Activated T-helper 2 cell treated with anti-CD3 and anti-CD28 coated beads, Interferon-gamma antibody, Interleukin-2, Interleukin-4, amounts not matched to agents 10 μg/mL and 5 μg/mL and 100 μg/mL, durations not matched to agents 14 hours and 24 hours and 36 hours (primary cell): ENCODE results near the gene RING1. TPM values are rescaled to one million over a fixed set of nuclear protein-coding genes. Genes with fewer than 3 reads are reported as not detected.
A peak's percentile ranks its signal among the peaks of the same experiment; 100 is the strongest.

Experiments
- DNase-seq: peaks from one replicate; pipeline ENCODE4 v3.0.0; 2021; ENCODE audit warnings: low spot score
- H3K27ac Mint-ChIP-seq: one replicate; pipeline ENCODE4 v1.8.0; 2021; ENCODE audit warnings: mixed read lengths
- H3K27me3 Mint-ChIP-seq: one replicate; pipeline ENCODE4 v1.8.0; 2021; ENCODE audit warnings: low read depth, mixed read lengths
- H3K36me3 Mint-ChIP-seq: one replicate; pipeline ENCODE4 v1.8.0; 2021; ENCODE audit warnings: low read depth, mixed read lengths
- H3K4me1 Mint-ChIP-seq: one replicate; pipeline ENCODE4 v1.8.0; 2021; ENCODE audit warnings: low read depth, mixed read lengths
- H3K4me3 Mint-ChIP-seq: one replicate; pipeline ENCODE4 v1.8.0; 2021; ENCODE audit warnings: low read depth, mild to moderate bottlenecking, moderate library complexity, mixed read lengths
- H3K9me3 Mint-ChIP-seq: one replicate; pipeline ENCODE4 v1.8.0; 2021; ENCODE audit warnings: mixed read lengths
- intact Hi-C: fragments of 100-400 bp; cut with micrococcal nuclease; formaldehyde crosslinking; loops from one replicate; pipeline ENCODE4 v1.15.1; 2023
- total RNA-seq: library from RNA; stranded (reverse); gene quantifications from 2 replicates; pipeline ENCODE4 v1.2.3, GENCODE V29; 2022

RING1 gene
- total RNA-seq, 1 donor from 2014 or later = 46.1 TPM

- intact Hi-C loops = loop anchor here (1.0 to 10.0 kb wide), 6 partner anchors 71 to 1007 kb away; partner anchors contain the start of genes GPSM3, PBX2, PHF1 and PSMB8
- peaks cover 66% of the 10 kb centered on the region for H3K36me3 Mint-ChIP-seq
These were observed 8.5 kb upstream of the RING1 start for GRCh38 chr6:33199687-33200218.

GRCh38 chr6:33200219-33201146, 7.8 kb upstream of the RING1 start, which contains the start of the genes RXRB and SLC39A7:
RXRB (minus strand) TSS chr6:33200665; CDS start chr6:33200476, 189 bp downstream.
SLC39A7 (plus strand) TSS chr6:33200867; CDS start chr6:33201246, 379 bp downstream.
- Mint-ChIP-seq H3K27me3 (no peaks in the 10 kb centered on the region), H3K4me1 (peaks cover 50% of the 10 kb centered on the region), H3K36me3 (peaks cover 59% of the 10 kb centered on the region), H3K4me3 (peak within 1 kb of the TSS; percentile 100), H3K9me3 (no peaks in the 10 kb centered on the region), H3K27ac (peak within 1 kb of the TSS; percentile 98)
- intact Hi-C loops = loop anchor here (1.0 to 10.0 kb wide), 6 partner anchors 70 to 1008 kb away; partner anchors contain the start of genes GPSM3, PBX2, PHF1 and PSMB8
- DNase-seq = peak; percentile 97

More at GRCh38 chr6:33199687-33200218, 8.5 kb upstream of the RING1 start:
- peaks cover 45% of the 10 kb centered on the region for H3K4me1 Mint-ChIP-seq
- H3K27me3 Mint-ChIP-seq = no peaks in the 10 kb centered on the region
- H3K9me3 Mint-ChIP-seq = no peaks in the 10 kb centered on the region
- peak overlapping the region; percentile 100 for H3K4me3 Mint-ChIP-seq
- H3K27ac Mint-ChIP-seq = peak overlapping the region; percentile 66
- DNase-seq = peak; percentile 71

GRCh38 chr6:33201147-33201545, 7.2 kb upstream of the RING1 start:
- DNase-seq = no peak

GRCh38 chr6:33201935-33202334, 6.4 kb upstream of the RING1 start:
- Mint-ChIP-seq H3K4me1 (peaks cover 64% of the 10 kb centered on the region), H3K27me3 (no peaks in the 10 kb centered on the region), H3K9me3 (no peaks in the 10 kb centered on the region), H3K4me3 (peak overlapping the region; percentile 100), H3K27ac (peak overlapping the region; percentile 98), H3K36me3 (peaks cover 46% of the 10 kb centered on the region)
- no peak for DNase-seq
- intact Hi-C loops = loop anchor here (2.0 to 10.0 kb wide), 5 partner anchors 69 to 1010 kb away; partner anchors contain the start of genes GPSM3, PBX2, PHF1 and PSMB8

More at GRCh38 chr6:33201147-33201545, 7.2 kb upstream of the RING1 start:
- peaks cover 52% of the 10 kb centered on the region for H3K36me3 Mint-ChIP-seq
- no peaks in the 10 kb centered on the region for H3K27me3 Mint-ChIP-seq
- no peaks in the 10 kb centered on the region for H3K9me3 Mint-ChIP-seq
- H3K4me1 Mint-ChIP-seq = peaks cover 57% of the 10 kb centered on the region
- peak overlapping the region; percentile 100 for H3K4me3 Mint-ChIP-seq
- intact Hi-C loops = loop anchor here (2.0 to 10.0 kb wide), 5 partner anchors 70 to 1009 kb away; partner anchors contain the start of genes GPSM3, PBX2, PHF1 and PSMB8
- H3K27ac Mint-ChIP-seq = peak overlapping the region; percentile 98

- intact Hi-C loops = loop anchor here (5.0 to 10.0 kb wide), 2 partner anchors 358 to 1010 kb away; partner anchors contain the start of genes GPSM3, PBX2 and PSMB8
- Mint-ChIP-seq H3K4me3 (peak overlapping the region; percentile 100), H3K27me3 (no peaks in the 10 kb centered on the region), H3K36me3 (peaks cover 39% of the 10 kb centered on the region), H3K9me3 (no peaks in the 10 kb centered on the region), H3K27ac (peak overlapping the region; percentile 35), H3K4me1 (peaks cover 59% of the 10 kb centered on the region)
- no peak for DNase-seq
These were observed 5.5 kb upstream of the RING1 start for GRCh38 chr6:33202799-33203198.

GRCh38 chr6:33203443-33204164, 4.7 kb upstream of the RING1 start:
- intact Hi-C loops = loop anchor here (5.0 to 10.0 kb wide), 2 partner anchors 359 to 1011 kb away; partner anchors contain the start of genes GPSM3, PBX2 and PSMB8
- peaks cover 58% of the 10 kb centered on the region for H3K4me1 Mint-ChIP-seq
- H3K27ac Mint-ChIP-seq = peak overlapping the region; percentile 42
- H3K36me3 Mint-ChIP-seq = peaks cover 39% of the 10 kb centered on the region
- no peaks in the 10 kb centered on the region for H3K9me3 Mint-ChIP-seq
- DNase-seq = no peak
- H3K27me3 Mint-ChIP-seq = no peaks in the 10 kb centered on the region
- H3K4me3 Mint-ChIP-seq = peak overlapping the region; percentile 100

GRCh38 chr6:33204165-33204414, 4.2 kb upstream of the RING1 start:
- H3K27me3 Mint-ChIP-seq = no peaks in the 10 kb centered on the region
- intact Hi-C loops = loop anchor here (5.0 to 10.0 kb wide), 2 partner anchors 359 to 1012 kb away; partner anchors contain the start of genes GPSM3, PBX2 and PSMB8
- peak overlapping the region; percentile 100 for H3K4me3 Mint-ChIP-seq
- peak overlapping the region; percentile 25 for H3K27ac Mint-ChIP-seq
- no peak for DNase-seq
- H3K36me3 Mint-ChIP-seq = peaks cover 36% of the 10 kb centered on the region
- H3K9me3 Mint-ChIP-seq = no peaks in the 10 kb centered on the region
- H3K4me1 Mint-ChIP-seq = peaks cover 59% of the 10 kb centered on the region

GRCh38 chr6:33204415-33205190, 3.7 kb upstream of the RING1 start, which contains the start of gene HSD17B8:
HSD17B8 (plus strand) TSS chr6:33204655; CDS start chr6:33204669, 14 bp downstream.
- Mint-ChIP-seq H3K4me1 (peaks cover 60% of the 10 kb centered on the region), H3K9me3 (no peaks in the 10 kb centered on the region), H3K27me3 (no peaks in the 10 kb centered on the region), H3K27ac (peak within 1 kb of the TSS; percentile 97), H3K4me3 (peak within 1 kb of the TSS; percentile 100), H3K36me3 (peaks cover 42% of the 10 kb centered on the region)
- peak; percentile 88 for DNase-seq
- intact Hi-C loops = loop anchor here (1.0 to 10.0 kb wide), 4 partner anchors 45 to 1012 kb away; partner anchors contain the start of genes GPSM3, KIFC1, PBX2 and PSMB8

GRCh38 chr6:33205191-33206026, 2.9 kb upstream of the RING1 start:
- H3K4me3 Mint-ChIP-seq = peak overlapping the region; percentile 100
- peaks cover 61% of the 10 kb centered on the region for H3K4me1 Mint-ChIP-seq
- peaks cover 48% of the 10 kb centered on the region for H3K36me3 Mint-ChIP-seq
- no peaks in the 10 kb centered on the region for H3K9me3 Mint-ChIP-seq
- H3K27me3 Mint-ChIP-seq = no peaks in the 10 kb centered on the region
- intact Hi-C loops = loop anchor here (1.0 to 10.0 kb wide), 3 partner anchors 44 to 361 kb away; partner anchors contain the start of genes KIFC1 and PSMB8
- no peak for DNase-seq
- H3K27ac Mint-ChIP-seq = peak overlapping the region; percentile 97

- Mint-ChIP-seq H3K4me1 (peaks cover 58% of the 10 kb centered on the region), H3K27ac (peak overlapping the region; percentile 97), H3K4me3 (peak overlapping the region; percentile 100), H3K27me3 (no peaks in the 10 kb centered on the region), H3K36me3 (peaks cover 47% of the 10 kb centered on the region), H3K9me3 (no peaks in the 10 kb centered on the region)
- DNase-seq = no peak
- intact Hi-C loops = loop anchor here (5.0 to 10.0 kb wide), 2 partner anchors 186 to 361 kb away; partner anchors contain the start of genes KIFC1 and PSMB8
These were observed 2.1 kb upstream of the RING1 start for GRCh38 chr6:33206027-33206863.
